ENCODE data around the gene GSDME.
"Not testable (repeated sequence)": the region's sequence is repeated elsewhere in the genome, so short reads cannot be mapped to it uniquely, and the experiment has no call there.

The GSDME gene

GRCh38 chr7:24742506-24743162 lies 14.6 kb downstream of the GSDME start:
- DNase-seq (no peak), ATAC-seq (replicated peaks) (no peak)
- peaks cover 0 to 5% of the 10 kb centered on the region in 2 donors for H3K27me3 Mint-ChIP-seq
- H3K9me3 Mint-ChIP-seq: peaks cover 12% of the 10 kb centered on the region in 2 donors
- no peaks in the 10 kb centered on the region for H3K4me1 Mint-ChIP-seq
- no peak overlapping the region for H3K4me3 Mint-ChIP-seq
- H3K36me3 Mint-ChIP-seq: peaks cover 4 to 12% of the 10 kb centered on the region in 2 donors
- no peak overlapping the region for H3K27ac Mint-ChIP-seq

- peaks cover 4 to 15% of the 10 kb centered on the region in 2 donors for H3K36me3 Mint-ChIP-seq
- no peak overlapping the region for H3K4me3 Mint-ChIP-seq
- peaks cover 0 to 5% of the 10 kb centered on the region in 2 donors for H3K27me3 Mint-ChIP-seq
- DNase-seq (no peak), ATAC-seq (replicated peaks) (no peak)
- H3K9me3 Mint-ChIP-seq: peaks cover 12 to 16% of the 10 kb centered on the region in 2 donors
- no peaks in the 10 kb centered on the region for H3K4me1 Mint-ChIP-seq
- H3K27ac Mint-ChIP-seq: no peak overlapping the region
Observed at GRCh38 chr7:24741679-24742505, 15.4 kb downstream of the GSDME start.

- H3K27me3 Mint-ChIP-seq: peaks cover 0 to 5% of the 10 kb centered on the region in 2 donors
Observed at GRCh38 chr7:24740871-24741270, 16.4 kb downstream of the GSDME start.

GRCh38 chr7:24739306-24739705 lies 18.0 kb downstream of the GSDME start:
- H3K4me1 Mint-ChIP-seq: no peaks in the 10 kb centered on the region
- H3K27ac Mint-ChIP-seq: no peak overlapping the region
- H3K27me3 Mint-ChIP-seq: peaks cover 0 to 11% of the 10 kb centered on the region in 2 donors
- peaks cover 4 to 19% of the 10 kb centered on the region in 2 donors for H3K36me3 Mint-ChIP-seq
- DNase-seq: no peak
- no peak overlapping the region for H3K4me3 Mint-ChIP-seq
- H3K9me3 Mint-ChIP-seq: peaks cover 14 to 22% of the 10 kb centered on the region in 2 donors
- ATAC-seq (replicated peaks): no peak

More at GRCh38 chr7:24740871-24741270, 16.4 kb downstream of the GSDME start:
- DNase-seq (no peak), ATAC-seq (replicated peaks) (no peak)
- H3K27ac Mint-ChIP-seq: no peak overlapping the region
- peaks cover 13 to 20% of the 10 kb centered on the region in 2 donors for H3K9me3 Mint-ChIP-seq
- H3K36me3 Mint-ChIP-seq: peaks cover 4 to 15% of the 10 kb centered on the region in 2 donors
- H3K4me1 Mint-ChIP-seq: no peaks in the 10 kb centered on the region
- no peak overlapping the region for H3K4me3 Mint-ChIP-seq

- H3K9me3 Mint-ChIP-seq: peaks cover 14 to 22% of the 10 kb centered on the region in 2 donors
- H3K27me3 Mint-ChIP-seq: peaks cover 0 to 15% of the 10 kb centered on the region in 2 donors
- no peak overlapping the region for H3K4me3 Mint-ChIP-seq
- H3K27ac Mint-ChIP-seq: no peak overlapping the region
- no peak for DNase-seq
- peaks cover 0 to 2% of the 10 kb centered on the region in 2 donors for H3K4me1 Mint-ChIP-seq
- peaks cover 4 to 18% of the 10 kb centered on the region in 2 donors for H3K36me3 Mint-ChIP-seq
- no peak for ATAC-seq (replicated peaks)
Observed at GRCh38 chr7:24738577-24738976, 18.7 kb downstream of the GSDME start.

- DNase-seq (no peak), ATAC-seq (replicated peaks) (no peak)
- Mint-ChIP-seq H3K4me3 (no peak overlapping the region), H3K4me1 (peaks cover 0 to 2% of the 10 kb centered on the region in 2 donors), H3K36me3 (peaks cover 4 to 18% of the 10 kb centered on the region in 2 donors), H3K27me3 (peaks cover 0 to 13% of the 10 kb centered on the region in 2 donors), H3K9me3 (peaks cover 14 to 22% of the 10 kb centered on the region in 2 donors), H3K27ac (no peak overlapping the region)
Observed at GRCh38 chr7:24737281-24737680, 20.0 kb downstream of the GSDME start.

GRCh38 chr7:24735594-24735993 lies 21.7 kb downstream of the GSDME start:
- not testable (repeated sequence) for DNase-seq; ATAC-seq (replicated peaks); H3K4me1 Mint-ChIP-seq; H3K4me3 Mint-ChIP-seq; H3K27ac Mint-ChIP-seq
- H3K9me3 Mint-ChIP-seq: peaks cover 14 to 22% of the 10 kb centered on the region in 2 donors
- peaks cover 4 to 18% of the 10 kb centered on the region in 2 donors for H3K36me3 Mint-ChIP-seq
- H3K27me3 Mint-ChIP-seq: peaks cover 0 to 13% of the 10 kb centered on the region in 2 donors

GRCh38 chr7:24734306-24734705 lies 23.0 kb downstream of the GSDME start:
- ATAC-seq (replicated peaks): no peak
- Mint-ChIP-seq H3K4me1 (peaks cover 0 to 3% of the 10 kb centered on the region in 2 donors), H3K4me3 (no peak overlapping the region), H3K27ac (no peak overlapping the region), H3K36me3 (peaks cover 4 to 24% of the 10 kb centered on the region in 2 donors), H3K27me3 (peaks cover 6 to 18% of the 10 kb centered on the region in 2 donors), H3K9me3 (peaks cover 14 to 22% of the 10 kb centered on the region in 2 donors)
- no peak for DNase-seq

- DNase-seq (no peak), ATAC-seq (replicated peaks) (no peak)
- no peak overlapping the region for H3K4me3 Mint-ChIP-seq
- peaks cover 6 to 25% of the 10 kb centered on the region in 2 donors for H3K36me3 Mint-ChIP-seq
- H3K27ac Mint-ChIP-seq: no peak overlapping the region
- peaks cover 5 to 9% of the 10 kb centered on the region in 2 donors for H3K4me1 Mint-ChIP-seq
- peaks cover 7 to 26% of the 10 kb centered on the region in 2 donors for H3K27me3 Mint-ChIP-seq
- H3K9me3 Mint-ChIP-seq: peaks cover 9 to 16% of the 10 kb centered on the region in 2 donors
Observed at GRCh38 chr7:24733414-24734060, 23.7 kb downstream of the GSDME start.

- no peak for DNase-seq
- Mint-ChIP-seq H3K27ac (no peak overlapping the region), H3K4me1 (peaks cover 8 to 11% of the 10 kb centered on the region in 2 donors), H3K27me3 (peaks cover 7 to 28% of the 10 kb centered on the region in 2 donors), H3K4me3 (no peak overlapping the region), H3K36me3 (peaks cover 3 to 24% of the 10 kb centered on the region in 2 donors), H3K9me3 (peaks cover 2 to 12% of the 10 kb centered on the region in 2 donors)
- no peak for ATAC-seq (replicated peaks)
Observed at GRCh38 chr7:24732646-24733413, 24.4 kb downstream of the GSDME start.

GRCh38 chr7:24731313-24731712 lies 26.0 kb downstream of the GSDME start:
- Mint-ChIP-seq H3K4me3 (no peak overlapping the region), H3K27ac (no peak overlapping the region), H3K36me3 (peaks cover 3 to 22% of the 10 kb centered on the region in 2 donors), H3K9me3 (peaks cover 2 to 6% of the 10 kb centered on the region in 2 donors), H3K4me1 (peaks cover 21 to 24% of the 10 kb centered on the region in 2 donors), H3K27me3 (peaks cover 7 to 28% of the 10 kb centered on the region in 2 donors)
- no peak for ATAC-seq (replicated peaks)
- DNase-seq: no peak

- H3K27me3 Mint-ChIP-seq: peaks cover 7 to 33% of the 10 kb centered on the region in 2 donors
- no peak for ATAC-seq (replicated peaks)
- H3K36me3 Mint-ChIP-seq: peaks cover 8 to 28% of the 10 kb centered on the region in 2 donors
- peaks cover under 1 to 4% of the 10 kb centered on the region in 2 donors for H3K9me3 Mint-ChIP-seq
- H3K27ac Mint-ChIP-seq: no peak overlapping the region
- H3K4me3 Mint-ChIP-seq: no peak overlapping the region
- peaks cover 22 to 30% of the 10 kb centered on the region in 2 donors for H3K4me1 Mint-ChIP-seq
- no peak for DNase-seq
Observed at GRCh38 chr7:24730018-24730369, 27.3 kb downstream of the GSDME start.

- Mint-ChIP-seq H3K4me3 (no peak overlapping the region), H3K27me3 (peaks cover 7 to 29% of the 10 kb centered on the region in 2 donors), H3K27ac (no peak overlapping the region), H3K36me3 (peaks cover 8 to 27% of the 10 kb centered on the region in 2 donors), H3K4me1 (peaks cover 27 to 34% of the 10 kb centered on the region in 2 donors), H3K9me3 (peaks cover 5 to 8% of the 10 kb centered on the region in 2 donors)
- DNase-seq (no peak), ATAC-seq (replicated peaks) (no peak)
Observed at GRCh38 chr7:24729365-24730017, 27.8 kb downstream of the GSDME start.
